Activated CD4-positive, alpha-beta memory T cell treated with anti-CD3 and anti-CD28 coated beads, Interleukin-2, amount 10 ng/mL, durations not matched to agents 7 days and 5 days (primary cell): ENCODE results near the gene HOXC10. TPM values are rescaled to one million over a fixed set of nuclear protein-coding genes. Genes with fewer than 3 reads are reported as not detected.

ENCODE experiments used
- CTCF ChIA-PET: fragments of 350-600 bp; sonication (Branson Sonifier 250); formaldehyde crosslinking; loops from one replicate; lab custom pipeline; 2021; ENCODE audit warnings: antibody characterized with exemption, inconsistent platforms; lab: Charles Lee
- POLR2A ChIA-PET: fragments of 350-600 bp; sonication (Branson Sonifier 250); formaldehyde crosslinking; loops from one replicate; lab custom pipeline; 2021; ENCODE audit warnings: antibody characterized with exemption; lab: Charles Lee
- DNase-seq: peaks from one replicate; pipeline ENCODE4 v3.0.0-alpha.2; 2020
- H3K27ac Mint-ChIP-seq: one replicate; pipeline ENCODE4 v1.8.0; 2021; ENCODE audit warnings: mild to moderate bottlenecking, mixed read lengths
- H3K27me3 Mint-ChIP-seq: one replicate; pipeline ENCODE4 v1.8.0; 2021; ENCODE audit warnings: mixed read lengths
- H3K36me3 Mint-ChIP-seq: one replicate; pipeline ENCODE4 v1.8.0; 2021; ENCODE audit warnings: low read depth, mixed read lengths
- H3K4me1 Mint-ChIP-seq: one replicate; pipeline ENCODE4 v1.8.0; 2021; ENCODE audit warnings: mixed read lengths
- H3K4me3 Mint-ChIP-seq: one replicate; pipeline ENCODE4 v1.8.0; 2021; ENCODE audit warnings: mild to moderate bottlenecking, mixed read lengths
- H3K9me3 Mint-ChIP-seq: one replicate; pipeline ENCODE4 v1.8.0; 2021; ENCODE audit warnings: mixed read lengths
- total RNA-seq, 2 experiments: library from RNA; stranded (reverse); gene quantifications; one replicate each; pipeline ENCODE4 v1.2.3, GENCODE V29; 2021

HOXC10 gene
- total RNA-seq, 2 experiments from 2014 or later, result not detected

GRCh38 chr12:53944907-53945847, 39.8 kb upstream of the HOXC10 start:
- POLR2A ChIA-PET, result no interaction called here
- H3K27ac Mint-ChIP-seq, result no peak overlapping the region
- CTCF ChIA-PET, result no interaction called here
- no peaks in the 10 kb centered on the region for H3K4me1 Mint-ChIP-seq
- H3K27me3 Mint-ChIP-seq, result peaks cover 91% of the 10 kb centered on the region
- no peaks in the 10 kb centered on the region for H3K9me3 Mint-ChIP-seq
- no peak for DNase-seq
- no peaks in the 10 kb centered on the region for H3K36me3 Mint-ChIP-seq
- H3K4me3 Mint-ChIP-seq, result no peak overlapping the region

- Mint-ChIP-seq H3K27me3 (peaks cover 94% of the 10 kb centered on the region), H3K9me3 (no peaks in the 10 kb centered on the region), H3K27ac (no peak overlapping the region), H3K4me3 (no peak overlapping the region), H3K4me1 (no peaks in the 10 kb centered on the region), H3K36me3 (no peaks in the 10 kb centered on the region)
- no peak for DNase-seq
- ChIA-PET POLR2A (no interaction called here), CTCF (no interaction called here)
Measured at GRCh38 chr12:53947743-53948142, 37.2 kb upstream of the HOXC10 start.

GRCh38 chr12:53948650-53949593, 36.0 kb upstream of the HOXC10 start:
- DNase-seq, result no peak
- Mint-ChIP-seq H3K9me3 (no peaks in the 10 kb centered on the region), H3K4me1 (peaks cover 3% of the 10 kb centered on the region), H3K27ac (no peak overlapping the region), H3K36me3 (peaks cover 5% of the 10 kb centered on the region), H3K27me3 (peaks cover 97% of the 10 kb centered on the region), H3K4me3 (no peak overlapping the region)
- ChIA-PET POLR2A (no interaction called here), CTCF (no interaction called here)

GRCh38 chr12:53949631-53950436, 35.1 kb upstream of the HOXC10 start:
- POLR2A ChIA-PET, result no interaction called here
- Mint-ChIP-seq H3K27ac (no peak overlapping the region), H3K36me3 (peaks cover 7% of the 10 kb centered on the region), H3K4me3 (no peak overlapping the region), H3K4me1 (peaks cover 3% of the 10 kb centered on the region), H3K27me3 (peaks cover 97% of the 10 kb centered on the region), H3K9me3 (no peaks in the 10 kb centered on the region)
- DNase-seq, result no peak
- CTCF ChIA-PET, result no interaction called here

- Mint-ChIP-seq H3K36me3 (peaks cover 7% of the 10 kb centered on the region), H3K4me3 (no peak overlapping the region), H3K27me3 (peaks cover 94% of the 10 kb centered on the region), H3K27ac (no peak overlapping the region), H3K9me3 (no peaks in the 10 kb centered on the region), H3K4me1 (peaks cover 3% of the 10 kb centered on the region)
- no peak for DNase-seq
- CTCF ChIA-PET, result no interaction called here
- POLR2A ChIA-PET, result no interaction called here
Measured at GRCh38 chr12:53950437-53950773, 34.5 kb upstream of the HOXC10 start.

GRCh38 chr12:53950789-53951576, 34.0 kb upstream of the HOXC10 start:
- Mint-ChIP-seq H3K27ac (peak overlapping the region; percentile 16), H3K36me3 (peaks cover 10% of the 10 kb centered on the region), H3K4me1 (peaks cover 5% of the 10 kb centered on the region), H3K27me3 (peaks cover 94% of the 10 kb centered on the region), H3K4me3 (no peak overlapping the region), H3K9me3 (no peaks in the 10 kb centered on the region)
- ChIA-PET CTCF (no interaction called here), POLR2A (no interaction called here)
- DNase-seq, result no peak

GRCh38 chr12:53951577-53952334, 33.2 kb upstream of the HOXC10 start:
- ChIA-PET CTCF (no interaction called here), POLR2A (no interaction called here)
- Mint-ChIP-seq H3K4me3 (no peak overlapping the region), H3K4me1 (peaks cover 9% of the 10 kb centered on the region), H3K36me3 (peaks cover 11% of the 10 kb centered on the region), H3K27me3 (peaks cover 94% of the 10 kb centered on the region), H3K27ac (no peak overlapping the region), H3K9me3 (no peaks in the 10 kb centered on the region)
- DNase-seq, result no peak

- H3K4me3 Mint-ChIP-seq, result no peak overlapping the region
- CTCF ChIA-PET, result no interaction called here
- H3K4me1 Mint-ChIP-seq, result peaks cover 11% of the 10 kb centered on the region
- H3K36me3 Mint-ChIP-seq, result peaks cover 11% of the 10 kb centered on the region
- DNase-seq, result no peak
- POLR2A ChIA-PET, result interaction anchor here (1.1 kb wide), 1 partner anchor 22 kb away, joined by 3 read pairs; no protein-coding TSS in a partner anchor
- H3K27me3 Mint-ChIP-seq, result peaks cover 96% of the 10 kb centered on the region
- H3K27ac Mint-ChIP-seq, result peak overlapping the region; percentile 26
- H3K9me3 Mint-ChIP-seq, result no peaks in the 10 kb centered on the region
Measured at GRCh38 chr12:53952335-53952694, 32.6 kb upstream of the HOXC10 start.

- Mint-ChIP-seq H3K27me3 (peaks cover 95% of the 10 kb centered on the region), H3K4me1 (peaks cover 11% of the 10 kb centered on the region), H3K27ac (peak overlapping the region; percentile 18), H3K9me3 (no peaks in the 10 kb centered on the region), H3K36me3 (peaks cover 11% of the 10 kb centered on the region), H3K4me3 (peak overlapping the region; percentile 33)
- ChIA-PET POLR2A (interaction anchor here (1.1 to 1.6 kb wide), 3 partner anchors 19 to 29 kb away, joined by 3 read pairs; no protein-coding TSS in a partner anchor), CTCF (no interaction called here)
- DNase-seq, result no peak
Measured at GRCh38 chr12:53952871-53953734, 31.8 kb upstream of the HOXC10 start.

- peaks cover 11% of the 10 kb centered on the region for H3K36me3 Mint-ChIP-seq
- peaks cover 94% of the 10 kb centered on the region for H3K27me3 Mint-ChIP-seq
- H3K27ac Mint-ChIP-seq, result no peak overlapping the region
- peaks cover 11% of the 10 kb centered on the region for H3K4me1 Mint-ChIP-seq
- CTCF ChIA-PET, result interaction anchor here (1.0 kb wide), 1 partner anchor 52 kb away, joined by 3 read pairs; no protein-coding TSS in a partner anchor
- H3K9me3 Mint-ChIP-seq, result no peaks in the 10 kb centered on the region
- no peak for DNase-seq
- POLR2A ChIA-PET, result interaction anchor here (1.5 to 1.6 kb wide), 2 partner anchors 18 to 28 kb away, joined by 3 read pairs; no protein-coding TSS in a partner anchor
- H3K4me3 Mint-ChIP-seq, result peak overlapping the region; percentile 17
Measured at GRCh38 chr12:53953831-53954693, 30.9 kb upstream of the HOXC10 start.
